ENCODE results near the gene MINDY4.

DNA sequence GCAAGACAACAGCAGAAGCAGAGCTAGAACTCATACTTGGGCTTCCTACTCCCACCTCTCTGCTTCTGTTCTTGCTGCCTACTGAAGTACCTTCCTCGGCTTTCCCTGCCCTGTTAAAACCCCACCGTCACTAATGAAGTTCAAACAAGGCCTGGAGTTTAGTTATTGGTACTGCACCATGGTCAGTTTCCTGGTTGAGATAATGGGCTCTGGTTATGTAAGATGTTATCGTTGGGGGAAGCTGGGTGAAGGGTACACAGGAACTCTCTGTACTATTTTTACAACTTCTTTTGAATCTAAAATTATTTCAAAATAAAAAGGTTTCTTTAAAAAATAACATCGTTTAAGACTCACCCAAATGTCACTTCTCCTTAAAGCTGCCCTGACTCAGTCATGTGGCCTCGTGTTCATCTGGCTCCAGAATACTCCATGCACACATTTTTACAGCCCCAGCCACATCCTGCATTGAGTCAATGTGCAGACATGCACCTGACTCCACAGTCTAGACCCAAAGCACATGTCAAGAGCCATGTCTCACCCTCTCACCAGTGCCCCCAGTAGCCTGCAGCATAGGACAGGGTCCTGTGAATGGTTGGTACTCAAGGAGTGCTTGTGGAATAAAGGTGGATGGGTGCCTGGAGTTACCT is 103.6 kb downstream of the MINDY4 start:
- TF ChIP-seq, protein P1, sequence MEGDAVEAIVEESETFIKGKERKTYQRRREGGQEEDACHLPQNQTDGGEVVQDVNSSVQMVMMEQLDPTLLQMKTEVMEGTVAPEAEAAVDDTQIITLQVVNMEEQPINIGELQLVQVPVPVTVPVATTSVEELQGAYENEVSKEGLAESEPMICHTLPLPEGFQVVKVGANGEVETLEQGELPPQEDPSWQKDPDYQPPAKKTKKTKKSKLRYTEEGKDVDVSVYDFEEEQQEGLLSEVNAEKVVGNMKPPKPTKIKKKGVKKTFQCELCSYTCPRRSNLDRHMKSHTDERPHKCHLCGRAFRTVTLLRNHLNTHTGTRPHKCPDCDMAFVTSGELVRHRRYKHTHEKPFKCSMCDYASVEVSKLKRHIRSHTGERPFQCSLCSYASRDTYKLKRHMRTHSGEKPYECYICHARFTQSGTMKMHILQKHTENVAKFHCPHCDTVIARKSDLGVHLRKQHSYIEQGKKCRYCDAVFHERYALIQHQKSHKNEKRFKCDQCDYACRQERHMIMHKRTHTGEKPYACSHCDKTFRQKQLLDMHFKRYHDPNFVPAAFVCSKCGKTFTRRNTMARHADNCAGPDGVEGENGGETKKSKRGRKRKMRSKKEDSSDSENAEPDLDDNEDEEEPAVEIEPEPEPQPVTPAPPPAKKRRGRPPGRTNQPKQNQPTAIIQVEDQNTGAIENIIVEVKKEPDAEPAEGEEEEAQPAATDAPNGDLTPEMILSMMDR (conservative IDR thresholded peaks at IDR 0.05 in 1 of 2, IDR thresholded peaks at IDR 0.05 in 1 of 2; ENCODE audit: low read depth in 1 of 2, low read length in 2 of 2): no peak
- TF ChIP-seq EZH2 (IDR thresholded peaks at IDR 0.05; ENCODE audit: low read length, missing control alignments): no peak
